CD4-positive, alpha-beta T cell treated with Interleukin-17A for 4 hours (primary cell): ENCODE data around the gene MST1R.
"Not testable (repeated sequence)": the region's sequence is repeated elsewhere in the genome, so short reads cannot be mapped to it uniquely, and the experiment has no call there.

Experiments
- DNase-seq: peaks from one replicate; pipeline ENCODE4 v3.0.0-alpha.2; 2020; ENCODE audit warnings: mixed read lengths

The MST1R gene

GRCh38 chr3:49903451-49904424, at the start of gene MST1R:
Gene MST1R, minus strand, starts transcription at chr3:49903873. Its CDS starts 264 bp downstream, at chr3:49903609.
- DNase-seq, result peak; percentile 91

- DNase-seq, result no peak
Observed at GRCh38 chr3:49952924-49953323, 49.3 kb upstream of the MST1R start.

GRCh38 chr3:49942651-49943050, 39.0 kb upstream of the MST1R start:
- DNase-seq, result no peak

DNA sequence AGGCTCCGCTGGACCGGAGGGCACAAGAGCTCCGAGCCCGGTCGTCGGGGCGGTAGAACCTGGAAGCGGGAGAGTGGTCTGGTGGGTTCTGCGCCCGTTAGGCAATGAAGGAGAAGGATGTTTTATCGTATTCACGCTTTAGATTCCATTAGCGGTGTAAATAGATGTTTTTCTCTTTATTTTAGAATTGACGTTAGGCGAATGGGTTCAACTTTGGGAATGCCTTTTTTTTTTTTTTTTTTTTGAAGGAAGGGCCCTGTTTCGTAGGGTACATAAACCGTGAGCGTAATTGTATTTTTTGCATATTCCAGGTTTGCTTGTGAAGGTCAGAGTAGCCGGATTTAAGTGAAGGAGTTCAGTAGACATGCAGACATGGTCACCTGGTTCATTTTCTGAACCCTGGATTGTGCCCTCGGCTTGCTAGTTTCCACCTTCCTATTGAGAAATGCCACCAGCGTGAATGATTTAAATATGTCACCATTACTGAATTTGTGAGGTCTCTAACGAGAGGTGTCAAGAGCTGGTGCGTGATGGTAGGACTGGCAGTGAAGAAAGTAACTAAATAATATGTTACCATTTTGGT, 37.1 kb upstream of the MST1R start:
- no peak for DNase-seq

- peak; percentile 95 for DNase-seq
Observed at GRCh38 chr3:49939858-49940666, 36.4 kb upstream of the MST1R start, which contains the start of gene RBM6. Gene RBM6, plus strand, starts transcription at chr3:49940150. Its CDS starts 22,492 bp downstream, at chr3:49962642.

- DNase-seq, result no peak
Observed at GRCh38 chr3:49937090-49937489, 33.4 kb upstream of the MST1R start.

GRCh38 chr3:49932281-49932680, 28.6 kb upstream of the MST1R start:
- not testable (repeated sequence) for DNase-seq

DNA sequence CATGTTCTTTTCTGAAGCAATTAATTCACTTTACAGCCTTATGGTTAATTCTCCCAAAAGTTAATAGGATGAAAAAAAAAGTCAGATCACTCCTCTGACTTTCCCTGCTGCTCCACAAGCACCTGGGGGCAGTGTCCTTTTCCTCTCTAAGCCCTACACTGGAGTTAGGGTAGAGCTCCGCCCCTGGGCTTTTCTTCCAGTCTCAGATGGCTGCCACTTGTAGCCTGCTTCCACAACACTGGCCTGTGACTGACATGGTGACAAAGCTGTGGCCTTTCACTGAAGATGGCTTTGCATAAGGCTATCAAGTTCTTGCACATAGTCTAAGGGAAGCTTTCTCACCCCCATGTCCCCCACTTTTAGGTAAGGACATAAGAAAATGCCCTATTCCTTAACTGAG, 27.2 kb upstream of the MST1R start:
- no peak for DNase-seq

DNA sequence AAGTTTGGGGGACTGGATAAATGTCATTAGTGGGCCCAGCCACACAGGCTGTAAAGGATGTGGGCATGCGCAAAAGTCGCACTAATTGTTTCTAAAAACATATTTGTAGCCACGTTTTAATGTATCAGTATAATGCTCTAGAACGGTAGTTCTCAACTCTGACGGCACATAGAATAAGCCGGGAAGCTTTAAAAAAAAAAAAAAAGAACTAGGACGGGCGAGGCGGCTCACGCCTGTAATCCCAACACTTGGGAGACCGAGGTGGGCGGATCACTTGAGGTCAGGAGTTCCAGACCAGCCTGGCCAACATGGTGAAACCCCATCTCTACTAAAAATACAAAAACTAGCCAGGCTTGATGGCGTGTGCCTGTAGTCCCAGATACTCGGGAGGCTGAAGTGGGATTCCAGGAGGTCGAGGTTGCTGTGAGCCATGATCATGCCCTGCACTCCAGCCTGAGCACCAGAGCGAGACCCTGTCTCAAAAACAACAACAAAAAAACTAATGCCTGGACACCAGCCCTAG, 26.6 kb upstream of the MST1R start:
- DNase-seq, result no peak

- DNase-seq, result peak; percentile 92
Observed at GRCh38 chr3:49929291-49930167, 25.9 kb upstream of the MST1R start, which contains the start of gene MON1A. Gene MON1A, minus strand, starts transcription at chr3:49929811. Its CDS starts 16,465 bp downstream, at chr3:49913346.

- DNase-seq, result no peak
Observed at GRCh38 chr3:49928481-49929017, 24.9 kb upstream of the MST1R start.

GRCh38 chr3:49927798-49928197, 24.1 kb upstream of the MST1R start:
- DNase-seq, result no peak

- DNase-seq, result no peak
Observed at GRCh38 chr3:49926117-49926728, 22.6 kb upstream of the MST1R start.

- no peak for DNase-seq
Observed at GRCh38 chr3:49925485-49925884, 21.8 kb upstream of the MST1R start.

DNA sequence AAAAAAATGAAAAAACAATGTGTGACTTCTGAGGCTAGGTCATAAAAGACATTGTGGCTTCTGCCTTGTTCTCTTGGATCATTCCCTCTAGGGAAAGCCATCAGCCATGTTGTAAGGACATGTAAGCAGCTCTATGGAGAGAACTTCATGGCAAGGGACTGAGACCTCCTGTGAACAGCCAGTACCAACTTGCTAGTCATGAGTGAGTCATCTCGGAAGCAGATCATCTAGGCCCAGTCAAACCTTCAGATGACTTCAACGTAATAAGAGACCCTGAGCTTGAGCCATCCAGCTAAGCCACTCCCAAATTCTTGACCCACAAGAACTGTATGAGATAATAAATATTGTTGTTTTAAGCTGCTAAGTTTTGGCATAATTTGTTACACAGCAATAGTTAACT, 21.0 kb upstream of the MST1R start:
- DNase-seq, result no peak

- not testable (repeated sequence) for DNase-seq
Observed at GRCh38 chr3:49917806-49918590, 14.3 kb upstream of the MST1R start.

DNA sequence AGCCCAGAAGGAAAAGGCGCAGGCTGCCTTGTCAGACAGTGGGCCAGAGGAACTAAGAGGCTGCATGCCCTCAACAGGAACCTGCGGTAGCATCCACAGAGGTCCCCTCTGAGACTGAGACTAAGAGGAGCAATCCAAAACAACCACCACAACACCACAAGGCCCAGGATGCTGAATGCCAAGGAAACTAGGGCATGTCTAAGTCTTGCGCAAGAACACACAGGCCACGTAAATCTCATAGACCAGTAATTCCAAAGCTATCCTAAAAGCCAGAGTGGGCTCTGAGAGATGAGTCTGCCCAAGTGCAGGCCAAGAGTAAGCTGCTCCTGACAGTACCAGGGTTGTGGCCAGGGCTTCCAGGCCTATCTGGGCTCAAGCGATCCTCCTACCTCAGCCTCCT, 13.0 kb upstream of the MST1R start:
- no peak for DNase-seq

GRCh38 chr3:49914906-49915305, 11.2 kb upstream of the MST1R start:
- no peak for DNase-seq

GRCh38 chr3:49912881-49913281, 9.2 kb upstream of the MST1R start:
- DNase-seq, result no peak

DNA sequence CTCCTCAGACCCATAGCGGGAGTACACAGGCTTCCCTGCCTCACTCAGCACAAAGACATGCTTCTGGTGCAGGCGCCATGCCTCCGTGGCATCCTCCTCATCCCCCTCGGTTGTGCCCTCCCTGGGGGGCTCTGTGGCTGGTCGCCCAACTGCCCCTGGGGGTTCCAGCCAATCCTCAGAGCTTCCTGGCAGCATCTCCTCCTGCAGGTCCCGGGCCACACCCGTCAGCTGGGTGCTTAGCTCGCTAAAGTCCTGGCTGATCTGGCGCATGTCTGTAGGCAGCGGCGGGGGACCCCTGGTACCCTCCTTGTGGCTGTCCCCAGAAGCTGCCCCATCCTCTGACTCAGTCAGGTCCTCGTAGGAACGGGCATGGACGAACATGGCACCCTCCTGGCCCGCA, 7.9 kb upstream of the MST1R start:
- DNase-seq, result no peak
